Measurements from ENCODE around the gene ASCC1. TPM values are rescaled to one million over a fixed set of nuclear protein-coding genes. Genes with fewer than 3 reads are reported as not detected.
A peak's percentile ranks its signal among the peaks of the same experiment; 100 is the strongest.

The ASCC1 gene
- total and polyA plus RNA-seq, 10 donors, result 11.9 to 41.7 (median 33.8) TPM

DNA sequence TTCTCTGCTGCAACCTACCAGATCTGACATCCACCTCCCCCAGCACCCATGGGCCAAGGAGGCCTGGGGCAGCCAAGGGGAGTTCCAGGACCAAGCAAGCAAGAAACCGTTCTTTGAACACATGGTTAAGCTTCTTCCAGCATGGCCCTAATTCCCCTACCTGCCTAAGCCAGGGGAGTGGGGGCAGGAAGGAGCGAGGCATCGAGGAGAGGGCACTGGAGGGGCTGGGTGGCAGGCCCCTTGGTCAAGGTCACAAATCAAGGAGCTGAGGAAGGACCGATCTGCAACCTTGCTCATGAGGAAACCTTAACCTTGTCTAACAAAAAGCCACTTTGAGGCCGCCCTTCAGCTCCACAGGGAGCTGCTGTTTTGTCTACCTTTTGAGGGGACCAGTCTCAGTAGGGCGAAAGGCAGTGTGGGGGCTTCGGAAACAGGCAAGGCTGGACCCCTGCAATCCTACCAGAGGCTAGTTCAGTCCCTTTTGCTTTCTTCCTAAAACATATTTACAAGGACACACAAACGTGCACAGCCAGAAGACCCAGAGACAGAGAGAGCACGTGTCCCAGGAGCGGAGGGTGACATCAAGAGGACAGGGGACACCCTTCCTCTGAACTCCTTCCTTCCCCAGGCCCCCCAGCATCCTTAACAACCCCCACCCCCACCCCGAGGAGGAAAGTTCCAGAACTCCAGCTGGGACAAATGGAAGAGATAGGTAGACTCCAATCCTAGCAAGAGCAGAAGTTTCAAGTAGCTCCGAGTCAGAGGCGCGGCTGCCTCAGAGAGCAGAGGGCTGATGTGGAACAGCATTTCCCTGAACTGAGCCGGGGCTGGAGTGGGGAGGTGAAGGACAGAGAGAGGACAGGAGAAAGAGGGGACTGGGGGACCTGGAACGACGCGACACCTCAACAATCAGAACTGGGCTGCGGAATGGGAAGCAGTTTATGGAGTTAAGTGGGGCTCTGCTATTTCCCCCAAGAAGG lies 155.9 kb downstream of the ASCC1 start:
- no peaks in the 10 kb centered on the region for H3K9me3 ChIP-seq
- peaks cover 0 to 22% (median 2%) of the 10 kb centered on the region in 6 donors for H3K4me1 ChIP-seq
- no peak overlapping the region for H3K4me3 ChIP-seq
- H3K27me3 ChIP-seq (replicated peaks in 1 of 7), result no peaks in the 10 kb centered on the region
- H3K27ac ChIP-seq, result no peak overlapping the region
- no peak for TF ChIP-seq POLR2AphosphoS5 (IDR thresholded peaks at IDR 0.05)
- TF ChIP-seq POLR2A (IDR thresholded peaks at IDR 0.05), result no peak
- TF ChIP-seq CTCF (IDR thresholded peaks at IDR 0.05 in 8 of 11, conservative IDR thresholded peaks at IDR 0.05 in 3 of 11), result no peak
- intact Hi-C loops (cut with DNase I; ENCODE audit: low total_unique reads), result no loop called here
- 82 to 91% (median 83%) methylated on average over 19 of the region's 19 CpGs for WGBS, 5 donors
- no peak for DNase-seq
- peaks cover 0 to 29% (median 5%) of the 10 kb centered on the region in 6 donors for H3K36me3 ChIP-seq

DNA sequence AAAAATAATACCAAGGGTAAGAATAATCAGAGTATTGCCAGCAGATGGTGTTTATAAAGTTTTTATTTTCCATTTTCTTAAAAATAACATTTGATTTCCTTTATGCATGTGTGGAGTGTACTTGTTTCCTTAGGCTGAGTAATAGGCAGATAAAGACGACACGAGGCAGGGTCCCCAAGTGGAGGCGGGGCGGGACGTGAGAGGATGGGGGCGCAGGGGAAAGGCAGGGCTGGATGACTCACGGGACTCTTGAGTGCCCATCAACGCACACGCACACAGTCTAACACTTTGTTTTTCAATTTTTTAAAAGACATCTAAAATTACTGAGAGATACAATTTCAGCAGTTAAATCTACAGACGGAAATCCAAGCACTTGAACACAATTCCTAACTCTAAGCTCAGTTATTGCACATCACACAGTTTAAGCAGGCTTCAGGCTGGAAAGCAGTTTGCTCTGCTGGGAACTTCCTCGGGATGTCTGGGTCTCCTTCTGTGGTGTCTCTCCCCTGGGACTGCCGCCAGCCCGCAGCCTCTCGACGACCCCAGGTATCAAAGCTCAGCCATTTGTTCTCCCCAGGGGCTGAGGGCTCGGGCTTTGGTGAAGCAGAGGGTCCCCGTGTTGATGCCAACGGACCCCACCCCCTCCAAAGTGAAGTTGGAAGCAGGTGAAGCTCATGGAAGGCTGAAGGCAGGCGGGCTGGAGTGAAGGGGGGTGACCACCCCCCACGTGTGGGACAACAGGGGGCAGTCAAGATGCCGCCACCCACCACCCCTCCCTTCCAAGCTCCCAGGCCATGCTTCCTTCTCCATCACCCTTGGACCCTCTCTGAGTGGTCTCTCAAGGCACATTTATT lies 156.9 kb downstream of the ASCC1 start:
- Histone ChIP-seq H3K4me1 (peaks cover 0 to 22% (median 2%) of the 10 kb centered on the region in 6 donors), H3K27ac (no peak overlapping the region), H3K4me3 (no peak overlapping the region), H3K36me3 (peaks cover 0 to 24% (median 5%) of the 10 kb centered on the region in 6 donors), H3K27me3 (replicated peaks in 1 of 7) (no peaks in the 10 kb centered on the region), H3K9me3 (no peaks in the 10 kb centered on the region)
- intact Hi-C loops (cut with DNase I; ENCODE audit: low total_unique reads), result no loop called here
- WGBS, 5 donors, result 54 to 71% (median 62%) methylated on average over 17 to 21 of the region's 21 CpGs
- DNase-seq, result no peak
- TF ChIP-seq POLR2AphosphoS5 (IDR thresholded peaks at IDR 0.05), result peak in 1 of 3 donors; percentile 40
- no peak for TF ChIP-seq CTCF (IDR thresholded peaks at IDR 0.05 in 8 of 11, conservative IDR thresholded peaks at IDR 0.05 in 3 of 11)

DNA sequence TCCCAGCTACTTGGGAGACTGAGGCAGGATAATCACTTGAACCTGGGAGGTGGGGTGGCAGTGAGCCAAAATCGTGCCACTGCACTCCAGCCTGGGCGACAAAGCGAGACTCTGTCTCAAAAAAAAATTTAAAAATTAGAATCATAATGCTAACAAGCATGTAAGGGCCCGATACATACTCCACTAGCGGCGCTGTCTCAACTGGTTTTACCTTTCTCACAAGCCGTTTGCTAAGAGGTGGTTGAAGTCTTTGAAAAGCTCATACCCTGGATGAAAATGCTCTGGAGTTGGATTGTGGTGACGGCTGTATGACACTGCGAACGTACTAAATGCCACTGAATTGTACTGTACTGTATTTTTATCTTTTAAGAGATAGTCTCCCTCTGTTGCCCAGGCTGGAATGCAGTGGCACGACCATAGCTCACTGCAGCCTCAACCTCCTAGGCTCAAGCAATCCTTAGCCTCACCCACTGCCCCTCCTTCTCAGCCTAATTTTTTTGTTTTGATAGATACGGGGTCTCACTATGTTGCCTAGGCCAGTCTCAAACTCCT lies 157.7 kb downstream of the ASCC1 start:
- Histone ChIP-seq H3K27me3 (replicated peaks in 1 of 7) (no peaks in the 10 kb centered on the region), H3K27ac (no peak overlapping the region), H3K4me1 (peaks cover 0 to 22% (median 2%) of the 10 kb centered on the region in 6 donors), H3K36me3 (peaks cover 0 to 16% (median 4%) of the 10 kb centered on the region in 6 donors), H3K9me3 (no peaks in the 10 kb centered on the region), H3K4me3 (no peak overlapping the region)
- DNase-seq, result no peak
- 89 to 96% (median 92%) methylated on average over 12 of the region's 12 CpGs for WGBS, 5 donors
- peak in 1 of 3 donors; percentile 12 for TF ChIP-seq POLR2AphosphoS5 (IDR thresholded peaks at IDR 0.05)
- no peak for TF ChIP-seq POLR2A (IDR thresholded peaks at IDR 0.05)
- no peak for TF ChIP-seq CTCF (IDR thresholded peaks at IDR 0.05 in 8 of 11, conservative IDR thresholded peaks at IDR 0.05 in 3 of 11)
- intact Hi-C loops (cut with DNase I; ENCODE audit: low total_unique reads), result no loop called here

All from spleen (tissue), 11 donors.